K562 (cell line): ENCODE measurements around the gene C6orf47. TPM values are rescaled to one million over a fixed set of nuclear protein-coding genes. Genes with fewer than 3 reads are reported as not detected.

Source experiments
- ARNT ChIP-seq, 2 experiments: fragments of 450-650 bp; IDR thresholded peaks; 2 replicates each; pipeline ENCODE4 v1.6.1; 2016; ENCODE audit warnings: mild to moderate bottlenecking in 1 of 2
- C11orf30 ChIP-seq: fragments of 450-650 bp; IDR thresholded peaks from 2 replicates; pipeline ENCODE4 v1.6.1; 2016; ENCODE audit warnings: low read depth, mild to moderate bottlenecking
- CREB3L1 ChIP-seq: fragments of 450-650 bp; IDR thresholded peaks from 2 replicates; pipeline ENCODE4 v1.6.1; 2014; ENCODE audit warnings: low read depth, mild to moderate bottlenecking, moderate library complexity, borderline replicate concordance
- DACH1 ChIP-seq: fragments of 450-650 bp; IDR thresholded peaks from 2 replicates; pipeline ENCODE4 v1.6.1; 2018; ENCODE audit not compliant: partially characterized antibody
- DMBX1 ChIP-seq: fragments of 250-450 bp; sonication (Bioruptor Pico); IDR thresholded peaks from 2 replicates; pipeline ENCODE4 v1.8.0; 2022; ENCODE audit warnings: inconsistent platforms, mild to moderate bottlenecking, moderate library complexity, borderline replicate concordance
- E2F6 ChIP-seq, 2 experiments: IDR thresholded peaks; 2 replicates each; pipeline ENCODE4 v1.6.1; 2011; ENCODE audit warnings: borderline replicate concordance in 1 of 2, control low read depth in 1 of 2, low read depth in 1 of 2, low read length in 1 of 2, mild to moderate bottlenecking in 1 of 2, mixed read lengths in 1 of 2, moderate library complexity in 1 of 2; ENCODE audit not compliant: insufficient read depth in 1 of 2, insufficient read length in 1 of 2, poor library complexity in 1 of 2, severe bottlenecking in 1 of 2; ENCODE audit errors: extremely low read depth in 1 of 2
- ESRRA ChIP-seq: fragments of 450-650 bp; IDR thresholded peaks from 2 replicates; pipeline ENCODE4 v1.6.1; 2014; ENCODE audit warnings: low read depth, mild to moderate bottlenecking, moderate library complexity, borderline replicate concordance
- HNRNPH1 ChIP-seq: fragments of 200-400 bp; formaldehyde crosslinking; optimal IDR thresholded peaks from 2 replicates; pipeline ENCODE3; 2017; ENCODE audit warnings: low read depth, mild to moderate bottlenecking, low read length, moderate library complexity
- ILF3 ChIP-seq: fragments of 450-650 bp; IDR thresholded peaks from 2 replicates; pipeline ENCODE4 v1.6.1; 2018; ENCODE audit warnings: antibody characterized with exemption, mild to moderate bottlenecking, moderate library complexity, borderline replicate concordance
- IRF2 ChIP-seq: sonication (generic); formaldehyde crosslinking; IDR thresholded peaks from 2 replicates; pipeline ENCODE4 v1.8.1; 2022; ENCODE audit warnings: mild to moderate bottlenecking, missing genetic modification reagents
- MTA3 ChIP-seq: fragments of 450-650 bp; formaldehyde crosslinking; IDR thresholded peaks from 2 replicates; pipeline ENCODE4 v1.6.1; 2017; ENCODE audit warnings: mild to moderate bottlenecking, borderline replicate concordance
- NR3C1 ChIP-seq: sonication (generic); formaldehyde crosslinking; IDR thresholded peaks from 2 replicates; pipeline ENCODE4 v1.8.1; 2022; ENCODE audit warnings: missing genetic modification reagents
- POLR3A ChIP-seq: IDR thresholded peaks from 2 replicates; pipeline ENCODE4 v1.6.1; 2011; ENCODE audit warnings: borderline replicate concordance, mild to moderate bottlenecking, moderate library complexity; ENCODE audit not compliant: insufficient read length, insufficient read depth; ENCODE audit errors: extremely low read depth
- RBM14 ChIP-seq: fragments of 200-400 bp; formaldehyde crosslinking; IDR thresholded peaks from 2 replicates; pipeline ENCODE4 v1.6.1; 2018; ENCODE audit warnings: low read depth, mild to moderate bottlenecking, low read length, moderate library complexity, borderline replicate concordance; ENCODE audit not compliant: insufficient read depth
- SIN3A ChIP-seq, 2 experiments: fragments of 150-350 bp in 1 of 2; IDR thresholded peaks; 2 replicates each; pipeline ENCODE4 v1.6.1; 2011 to 2016; ENCODE audit warnings: borderline replicate concordance in 2 of 2, low read depth in 2 of 2, low read length in 2 of 2, mild to moderate bottlenecking in 2 of 2, moderate library complexity in 2 of 2; ENCODE audit not compliant: control insufficient read depth in 1 of 2
- SNIP1 ChIP-seq: fragments of 450-650 bp; IDR thresholded peaks from 2 replicates; pipeline ENCODE4 v1.7.1; 2017; ENCODE audit warnings: low read depth, mild to moderate bottlenecking
- SRSF7 ChIP-seq: fragments of 200-400 bp; formaldehyde crosslinking; optimal IDR thresholded peaks from 2 replicates; pipeline ENCODE3; 2017; ENCODE audit warnings: mild to moderate bottlenecking, low read depth, low read length
- ZNF165 ChIP-seq: fragments of 250-450 bp; sonication (Bioruptor Pico); IDR thresholded peaks from 2 replicates; pipeline ENCODE4 v1.4.0; 2020; ENCODE audit warnings: borderline replicate concordance
- ZNF175 ChIP-seq: fragments of 200-800 bp; sonication (Bioruptor generic); IDR thresholded peaks from 2 replicates; pipeline ENCODE4 v1.6.1; 2016; ENCODE audit warnings: low read depth, mild to moderate bottlenecking, missing genetic modification characterization, missing compliant biosample characterization
- ZNF224 ChIP-seq: sonication (generic); formaldehyde crosslinking; IDR thresholded peaks from 2 replicates; pipeline ENCODE4 v1.8.0; 2022; ENCODE audit warnings: mild to moderate bottlenecking, missing genetic modification reagents
- ZNF3 ChIP-seq: fragments of 250-450 bp; sonication (Bioruptor Pico); IDR thresholded peaks from 2 replicates; pipeline ENCODE4 v1.5.0; 2021; ENCODE audit warnings: mild to moderate bottlenecking, moderate library complexity
- polyA plus RNA-seq, 8 experiments: library from polyadenylated mRNA; depleted of rRNA in 4 of 8; stranded (reverse) in 5 of 8; unstranded in 3 of 8; fragments of >200 nt; fragmentation: Nextera tagmentation in 2 of 8; fragmentation: Illumina TruSeq in 1 of 8; extraction: Ambion mirVana in 2 of 8; extraction: Trizol in 1 of 8; gene quantifications; 2 replicates each; pipeline versions ENCODE4 v1.2.1 to v1.2.3, GENCODE V29; 2011 to 2014; ENCODE audit warnings: inconsistent platforms in 1 of 8, missing spikeins in 1 of 8
- total RNA-seq, 7 experiments: library from RNA; depleted of rRNA in 6 of 7; stranded (reverse); fragments of >200 nt in 6 of 7; fragmentation: Illumina TruSeq in 2 of 7; extraction: Trizol in 2 of 7; gene quantifications; 2 replicates each; pipeline versions ENCODE4 v1.2.1 to v1.2.3, GENCODE V29; 2011 to 2021; ENCODE audit warnings: low replicate concordance in 1 of 7
- TF ChIP-seq, protein P1 (sequence below): fragments of 250-450 bp; sonication (Bioruptor Pico); IDR thresholded peaks from 2 replicates; pipeline ENCODE4 v1.4.0; 2020; ENCODE audit warnings: mild to moderate bottlenecking, moderate library complexity

The C6orf47 gene
- total and polyA plus RNA-seq, 9 of the 15 experiments (the other 6 are each of a cell fraction or from before 2014, with no cell fraction given) = 0.14 to 43.8 (median 27.0) TPM

DNA sequence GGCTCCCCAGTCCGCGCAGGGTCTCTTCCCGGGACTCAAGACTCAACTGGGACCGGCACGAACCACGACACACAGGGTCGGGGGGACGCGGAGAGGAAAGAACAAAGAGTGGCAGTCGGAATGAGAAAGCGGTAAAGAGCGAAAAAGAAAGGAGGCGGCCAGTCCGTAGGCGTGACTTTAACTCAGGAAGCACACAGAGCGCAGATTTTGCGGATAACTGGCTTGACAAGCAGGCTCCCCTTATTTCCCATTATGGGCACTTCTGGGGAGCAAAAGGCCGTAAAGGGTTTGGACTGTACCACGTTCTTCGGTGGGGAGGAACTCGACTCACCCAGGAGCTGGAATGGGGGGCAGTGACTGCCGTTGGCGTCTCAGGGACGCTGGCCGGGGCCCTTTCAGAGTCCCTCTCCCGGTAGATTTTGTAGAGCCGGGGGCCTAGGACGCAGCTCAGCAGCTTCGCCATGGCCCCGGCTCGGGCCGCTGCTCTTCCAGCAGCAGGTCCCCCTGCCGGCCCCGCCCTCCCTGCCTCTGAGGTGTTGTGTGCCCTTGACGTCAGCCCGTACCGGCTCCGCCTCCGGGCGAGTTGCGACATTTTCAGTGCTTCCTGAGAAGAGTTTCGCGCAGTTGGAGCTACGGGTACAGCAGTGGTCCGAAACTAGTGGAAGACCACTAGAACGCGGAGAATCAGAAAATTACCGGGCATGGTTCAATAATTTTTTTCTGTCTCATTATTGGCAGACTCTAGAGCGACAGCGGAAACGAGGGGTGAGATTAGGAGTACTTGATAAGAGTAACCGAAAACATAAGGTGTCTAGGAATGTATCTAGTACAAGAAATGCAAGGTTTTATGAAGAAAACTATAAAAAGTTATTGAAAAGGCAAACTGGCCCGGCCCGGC lies 42.5 kb upstream of the C6orf47 start, which contains the start of gene ABHD16A (continued):
- TF ChIP-seq ZNF175 (CRISPR knock-in tag) (peak; percentile 78), NR3C1 (CRISPR knock-in tag) (no peak), ILF3 (no peak; the same call in 1 of the 2 replicates), C11orf30 (peak; percentile 22; the same call in 1 of the 2 replicates), POLR3A (no peak), HNRNPH1 (no peak), DMBX1 (CRISPR knock-in tag) (peak; percentile 39; the same call in 1 of the 2 replicates), ZNF165 (CRISPR knock-in tag) (peak; percentile 61; the same call in 1 of the 2 replicates), ZNF224 (no peak), DACH1 (peak; percentile 63), ARNT (IDR thresholded peaks at IDR 0.05) (peak in 1 of 2 experiments; percentile 25; a peak in 3 of 4 replicates), RBM14 (no peak), SIN3A (IDR thresholded peaks at IDR 0.05; ENCODE audit: borderline replicate concordance in 2 of 2, control insufficient read depth in 1 of 2, low read depth in 2 of 2, low read length in 2 of 2) (peak; percentile 71 to 95), SRSF7 (no peak), CREB3L1 (peak; percentile 74; the same call in 1 of the 2 replicates), IRF2 (CRISPR knock-in tag) (no peak), ESRRA (peak; percentile 69), SNIP1 (peak; percentile 27; the same call in 1 of the 2 replicates), ZNF3 (CRISPR knock-in tag) (no peak), MTA3 (peak; percentile 100), E2F6 (IDR thresholded peaks at IDR 0.05; ENCODE audit: borderline replicate concordance in 1 of 2, extremely low read depth in 1 of 2, insufficient read depth in 1 of 2, insufficient read length in 1 of 2, low read depth in 1 of 2, low read length in 1 of 2, poor library complexity in 1 of 2, severe bottlenecking in 1 of 2) (peak; percentile 21 to 46)
- TF ChIP-seq, protein P1, sequence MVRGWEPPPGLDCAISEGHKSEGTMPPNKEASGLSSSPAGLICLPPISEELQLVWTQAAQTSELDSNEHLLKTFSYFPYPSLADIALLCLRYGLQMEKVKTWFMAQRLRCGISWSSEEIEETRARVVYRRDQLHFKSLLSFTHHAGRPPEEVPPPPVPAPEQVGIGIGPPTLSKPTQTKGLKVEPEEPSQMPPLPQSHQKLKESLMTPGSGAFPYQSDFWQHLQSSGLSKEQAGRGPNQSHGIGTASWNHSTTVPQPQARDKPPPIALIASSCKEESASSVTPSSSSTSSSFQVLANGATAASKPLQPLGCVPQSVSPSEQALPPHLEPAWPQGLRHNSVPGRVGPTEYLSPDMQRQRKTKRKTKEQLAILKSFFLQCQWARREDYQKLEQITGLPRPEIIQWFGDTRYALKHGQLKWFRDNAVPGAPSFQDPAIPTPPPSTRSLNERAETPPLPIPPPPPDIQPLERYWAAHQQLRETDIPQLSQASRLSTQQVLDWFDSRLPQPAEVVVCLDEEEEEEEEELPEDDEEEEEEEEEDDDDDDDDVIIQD (CRISPR knock-in tag) = no peak; the same call in 1 of the 2 replicates
